GM12891 (cell line): Measurements from ENCODE around the gene CAPNS2.

Source experiments
- PAX5 ChIP-seq: IDR thresholded peaks from 2 replicates; pipeline ENCODE4 v1.6.1; 2011; ENCODE audit warnings: low read length, moderate library complexity, mild to moderate bottlenecking; ENCODE audit not compliant: insufficient read depth, severe bottlenecking
- POLR2A ChIP-seq: IDR thresholded peaks from 2 replicates; pipeline ENCODE4 v1.6.1; 2011; ENCODE audit warnings: low read depth, low read length, control low read depth
- POLR2AphosphoS5 ChIP-seq: IDR thresholded peaks from 2 replicates; pipeline ENCODE4 v1.6.1; 2011; ENCODE audit warnings: low read depth, low read length, control low read depth
- POU2F2 ChIP-seq: IDR thresholded peaks from 2 replicates; pipeline ENCODE4 v1.6.1; 2011; ENCODE audit warnings: low read depth, mild to moderate bottlenecking, control low read depth, low read length, moderate library complexity
- SPI1 ChIP-seq: IDR thresholded peaks from 2 replicates; pipeline ENCODE4 v1.6.1; 2011; ENCODE audit warnings: low read depth, low read length, control low read depth
- TAF1 ChIP-seq: IDR thresholded peaks from 2 replicates; pipeline ENCODE4 v1.6.1; 2011; ENCODE audit warnings: low read depth, low read length, control low read depth

DNA sequence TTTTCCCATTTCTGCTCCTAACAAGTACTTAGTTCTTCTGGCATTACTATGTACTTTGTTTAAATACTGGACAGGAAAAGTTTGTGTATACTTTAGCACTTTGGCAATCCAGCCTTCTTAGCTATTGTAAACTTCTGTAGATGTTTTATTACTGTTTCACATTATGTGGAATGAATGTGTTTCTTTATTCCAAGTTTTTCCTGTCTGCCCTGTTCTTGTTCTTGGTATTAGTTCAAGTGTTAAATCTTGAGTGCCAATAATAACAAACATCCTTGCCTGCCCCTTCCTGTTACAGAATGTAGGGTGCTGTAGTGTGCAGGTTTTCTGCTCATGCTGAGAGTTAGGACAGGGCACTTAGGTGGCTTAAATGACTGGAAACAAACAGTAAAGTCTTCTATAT lies 7.3 kb upstream of the CAPNS2 start:
- TF ChIP-seq POLR2A: no peak
- no peak for TF ChIP-seq POLR2AphosphoS5
- TF ChIP-seq TAF1: no peak
- TF ChIP-seq SPI1: no peak
- TF ChIP-seq PAX5: no peak
- TF ChIP-seq POU2F2: no peak
